Transverse colon (tissue), 4 donors: Measurements from ENCODE around the gene RPL37.

Experiments used
- EP300 ChIP-seq: sonication (generic); formaldehyde crosslinking; IDR thresholded peaks from one replicate; pipeline ENCODE4 v1.6.1; 2017; ENCODE audit warnings: antibody characterized with exemption, low read depth
- POLR2A ChIP-seq: fragments of 450-650 bp; IDR thresholded peaks from one replicate; pipeline ENCODE4 v1.6.1; 2016; ENCODE audit warnings: antibody characterized with exemption, mild to moderate bottlenecking, moderate library complexity
- POLR2AphosphoS5 ChIP-seq, 3 donors: sonication (generic); formaldehyde crosslinking; IDR thresholded peaks; one replicate each; pipeline ENCODE4 v1.6.1; 2016; ENCODE audit warnings: antibody characterized with exemption in 3 of 3
- TF ChIP-seq, protein P1 (sequence below), 5 experiments: fragments of 200-600 bp in 3 of 5; fragments of 450-650 bp in 2 of 5; sonication (generic) in 3 of 5; IDR thresholded peaks; 1 replicate in 2 of 5; 2 replicates in 3 of 5; pipeline ENCODE4 v1.5.1; 2016 to 2017; ENCODE audit warnings: antibody characterized with exemption in 5 of 5, inconsistent platforms in 3 of 5, mild to moderate bottlenecking in 2 of 5, moderate library complexity in 1 of 5

DNA sequence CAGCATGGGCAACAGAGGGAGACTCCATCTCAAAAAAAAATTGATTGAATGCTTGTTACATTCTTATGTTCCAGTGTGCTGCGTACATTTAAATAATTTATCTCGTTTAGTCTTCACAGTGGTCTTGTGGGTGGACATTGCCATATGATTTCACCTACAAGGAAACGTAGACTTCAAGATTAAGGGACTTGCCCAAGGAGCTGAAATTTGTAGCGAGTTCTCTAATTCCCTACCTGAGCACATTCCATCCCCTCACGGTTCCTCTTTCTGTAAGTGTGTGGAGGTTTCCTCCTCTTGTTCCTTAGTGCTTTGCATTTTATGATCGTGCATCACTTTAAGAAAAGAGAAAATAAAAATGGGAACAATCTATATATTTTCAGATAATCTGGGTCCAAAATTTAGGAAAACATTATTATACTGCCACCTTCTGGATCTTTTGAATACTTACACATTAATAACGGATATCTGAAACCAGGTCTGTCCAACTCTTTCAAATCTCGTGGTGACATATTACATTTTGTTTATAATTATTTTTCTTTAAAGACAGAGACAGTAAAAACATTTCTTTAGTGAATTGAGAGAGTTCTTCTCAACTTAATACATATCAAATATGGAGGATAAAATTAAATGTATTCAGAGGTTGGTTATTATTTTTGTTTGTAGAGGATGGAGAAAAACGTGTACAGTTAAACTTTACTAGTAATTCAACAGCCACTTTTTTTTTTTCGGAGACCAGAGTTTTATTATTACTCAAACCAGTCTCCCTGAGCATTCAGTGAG is 44.3 kb upstream of the RPL37 start:
- TF ChIP-seq POLR2A (no peak), POLR2AphosphoS5 (IDR thresholded peaks at IDR 0.05) (no peak), EP300 (no peak)
- TF ChIP-seq, protein P1, sequence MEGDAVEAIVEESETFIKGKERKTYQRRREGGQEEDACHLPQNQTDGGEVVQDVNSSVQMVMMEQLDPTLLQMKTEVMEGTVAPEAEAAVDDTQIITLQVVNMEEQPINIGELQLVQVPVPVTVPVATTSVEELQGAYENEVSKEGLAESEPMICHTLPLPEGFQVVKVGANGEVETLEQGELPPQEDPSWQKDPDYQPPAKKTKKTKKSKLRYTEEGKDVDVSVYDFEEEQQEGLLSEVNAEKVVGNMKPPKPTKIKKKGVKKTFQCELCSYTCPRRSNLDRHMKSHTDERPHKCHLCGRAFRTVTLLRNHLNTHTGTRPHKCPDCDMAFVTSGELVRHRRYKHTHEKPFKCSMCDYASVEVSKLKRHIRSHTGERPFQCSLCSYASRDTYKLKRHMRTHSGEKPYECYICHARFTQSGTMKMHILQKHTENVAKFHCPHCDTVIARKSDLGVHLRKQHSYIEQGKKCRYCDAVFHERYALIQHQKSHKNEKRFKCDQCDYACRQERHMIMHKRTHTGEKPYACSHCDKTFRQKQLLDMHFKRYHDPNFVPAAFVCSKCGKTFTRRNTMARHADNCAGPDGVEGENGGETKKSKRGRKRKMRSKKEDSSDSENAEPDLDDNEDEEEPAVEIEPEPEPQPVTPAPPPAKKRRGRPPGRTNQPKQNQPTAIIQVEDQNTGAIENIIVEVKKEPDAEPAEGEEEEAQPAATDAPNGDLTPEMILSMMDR (IDR thresholded peaks at IDR 0.05), result peak; percentile 55 to 70 (median 63)
